ENCODE data around the gene HMX1. TPM values are rescaled to one million over a fixed set of nuclear protein-coding genes. Genes with fewer than 3 reads are reported as not detected.

Gene HMX1
- total RNA-seq, 2 experiments from 2014 or later, result not detected

GRCh38 chr4:8828869-8829268 is 42.8 kb downstream of the HMX1 start:
- intact Hi-C loops (cut with micrococcal nuclease; ENCODE audit: unreplicated experiment), result no loop called here
- DNase-seq (ENCODE audit: low spot score), result no peak
- H3K36me3 ChIP-seq (ENCODE audit: insufficient read depth, low read length), result no peaks in the 10 kb centered on the region
- BruUV-seq (replicated peaks), result no TSS peak
- H3K4me3 ChIP-seq (ENCODE audit: low read depth, low read length, poor library complexity, severe bottlenecking), result no peak overlapping the region
- no peaks in the 10 kb centered on the region for H3K79me2 ChIP-seq (ENCODE audit: insufficient read depth, low read depth, low read length)
- CTCF ChIA-PET (ENCODE audit: unreplicated experiment), result no interaction called here
- no peaks in the 10 kb centered on the region for H3K9me3 ChIP-seq (ENCODE audit: low read length)
- H3K27ac ChIP-seq (ENCODE audit: low read depth, low read length, poor library complexity, severe bottlenecking), result no peak overlapping the region
- no peak overlapping the region for H3K4me2 ChIP-seq (ENCODE audit: low read length)
- H2AFZ ChIP-seq (ENCODE audit: low read length), result no peak overlapping the region
- no peaks in the 10 kb centered on the region for H3K4me1 ChIP-seq (ENCODE audit: insufficient read depth, low read length, poor library complexity, severe bottlenecking)
- TF ChIP-seq, protein P1, sequence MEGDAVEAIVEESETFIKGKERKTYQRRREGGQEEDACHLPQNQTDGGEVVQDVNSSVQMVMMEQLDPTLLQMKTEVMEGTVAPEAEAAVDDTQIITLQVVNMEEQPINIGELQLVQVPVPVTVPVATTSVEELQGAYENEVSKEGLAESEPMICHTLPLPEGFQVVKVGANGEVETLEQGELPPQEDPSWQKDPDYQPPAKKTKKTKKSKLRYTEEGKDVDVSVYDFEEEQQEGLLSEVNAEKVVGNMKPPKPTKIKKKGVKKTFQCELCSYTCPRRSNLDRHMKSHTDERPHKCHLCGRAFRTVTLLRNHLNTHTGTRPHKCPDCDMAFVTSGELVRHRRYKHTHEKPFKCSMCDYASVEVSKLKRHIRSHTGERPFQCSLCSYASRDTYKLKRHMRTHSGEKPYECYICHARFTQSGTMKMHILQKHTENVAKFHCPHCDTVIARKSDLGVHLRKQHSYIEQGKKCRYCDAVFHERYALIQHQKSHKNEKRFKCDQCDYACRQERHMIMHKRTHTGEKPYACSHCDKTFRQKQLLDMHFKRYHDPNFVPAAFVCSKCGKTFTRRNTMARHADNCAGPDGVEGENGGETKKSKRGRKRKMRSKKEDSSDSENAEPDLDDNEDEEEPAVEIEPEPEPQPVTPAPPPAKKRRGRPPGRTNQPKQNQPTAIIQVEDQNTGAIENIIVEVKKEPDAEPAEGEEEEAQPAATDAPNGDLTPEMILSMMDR (conservative IDR thresholded peaks at IDR 0.05; ENCODE audit: low read length), result no peak
- no peak for TF ChIP-seq EZH2phosphoT487 (IDR thresholded peaks at IDR 0.05; ENCODE audit: borderline replicate concordance, low read depth, low read length)
- no peaks in the 10 kb centered on the region for H3K9me2 ChIP-seq (ENCODE audit: insufficient read depth, low read length)
- POLR2A ChIA-PET, result no interaction called here
- H4K20me1 ChIP-seq (ENCODE audit: insufficient read depth, low read length), result no peaks in the 10 kb centered on the region

DNA sequence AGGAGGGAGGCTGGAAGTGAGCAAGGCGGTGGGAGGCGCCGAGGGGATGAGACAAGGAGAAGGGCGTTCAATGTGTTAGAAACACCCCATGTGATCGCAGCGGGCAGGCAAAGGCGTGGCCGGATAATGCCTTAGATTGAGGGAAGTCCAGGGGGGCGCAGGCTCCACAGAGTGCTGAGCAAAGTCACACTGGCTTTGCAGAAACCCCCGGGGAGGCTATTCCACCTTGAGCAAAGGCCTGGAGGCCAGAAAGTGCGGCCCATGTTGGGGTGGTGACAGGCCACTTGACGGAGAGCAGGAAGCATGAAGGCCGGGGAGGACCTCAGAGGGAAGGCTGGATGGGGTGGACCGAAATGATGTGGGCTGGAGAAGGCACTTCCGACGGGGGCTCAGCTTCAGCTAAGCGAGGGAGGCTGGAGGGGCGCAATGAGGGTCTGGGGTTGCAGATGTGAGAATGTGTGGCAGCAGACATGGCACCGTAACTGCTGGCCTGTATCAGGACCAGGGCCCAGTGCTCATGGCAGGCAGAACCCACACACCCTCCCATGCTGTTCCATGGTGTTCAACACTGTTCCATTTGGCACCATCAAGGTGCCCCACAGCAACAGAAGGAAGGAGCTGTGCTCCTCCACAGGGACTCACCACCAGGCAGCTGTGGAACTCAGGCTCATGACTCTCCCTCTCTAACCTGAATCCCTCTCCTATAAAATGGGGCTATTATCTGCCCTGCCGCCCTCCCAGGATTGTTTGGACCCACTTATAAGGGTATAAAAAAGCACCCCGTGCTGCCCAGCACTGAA is 50.3 kb downstream of the HMX1 start:
- ChIA-PET POLR2A (no interaction called here), CTCF (ENCODE audit: unreplicated experiment) (no interaction called here)
- H3K36me3 ChIP-seq (ENCODE audit: insufficient read depth, low read length), result no peaks in the 10 kb centered on the region
- H3K9me2 ChIP-seq (ENCODE audit: insufficient read depth, low read length), result no peaks in the 10 kb centered on the region
- no peaks in the 10 kb centered on the region for H3K79me2 ChIP-seq (ENCODE audit: insufficient read depth, low read depth, low read length)
- no peak overlapping the region for H3K4me2 ChIP-seq (ENCODE audit: low read length)
- BruUV-seq (replicated peaks), result no TSS peak
- no peaks in the 10 kb centered on the region for H4K20me1 ChIP-seq (ENCODE audit: insufficient read depth, low read length)
- no peak overlapping the region for H3K4me3 ChIP-seq (ENCODE audit: low read depth, low read length, poor library complexity, severe bottlenecking)
- DNase-seq (ENCODE audit: low spot score), result no peak
- TF ChIP-seq, protein P1 (conservative IDR thresholded peaks at IDR 0.05; ENCODE audit: low read length), result no peak
- TF ChIP-seq EZH2phosphoT487 (IDR thresholded peaks at IDR 0.05; ENCODE audit: borderline replicate concordance, low read depth, low read length), result no peak
- intact Hi-C loops (cut with micrococcal nuclease; ENCODE audit: unreplicated experiment), result no loop called here
- H3K4me1 ChIP-seq (ENCODE audit: insufficient read depth, low read length, poor library complexity, severe bottlenecking), result no peaks in the 10 kb centered on the region
- no peak overlapping the region for H2AFZ ChIP-seq (ENCODE audit: low read length)
- no peaks in the 10 kb centered on the region for H3K9me3 ChIP-seq (ENCODE audit: low read length)
- no peak overlapping the region for H3K27ac ChIP-seq (ENCODE audit: low read depth, low read length, poor library complexity, severe bottlenecking)
